ENCODE measurements around the gene FAM221B.
A peak's percentile ranks its signal among the peaks of the same experiment; 100 is the strongest.

FAM221B gene

GRCh38 chr9:35814841-35815543, 13.5 kb downstream of the FAM221B start, which contains the start of gene HINT2:
HINT2 (minus strand) TSS chr9:35815042; CDS start chr9:35814979, 63 bp downstream.
- DNase-seq = peak; percentile 99

- no peak for DNase-seq
Observed at GRCh38 chr9:35814106-35814840, 14.3 kb downstream of the FAM221B start.

GRCh38 chr9:35813434-35814105, 15.0 kb downstream of the FAM221B start:
- DNase-seq = no peak

GRCh38 chr9:35812025-35812602, 16.4 kb downstream of the FAM221B start, which contains the start of gene SPAG8:
SPAG8 (minus strand) TSS chr9:35812262; CDS start chr9:35812147, 115 bp downstream.
- DNase-seq = peak; percentile 92

- DNase-seq = no peak
Observed at GRCh38 chr9:35811381-35812024, 17.0 kb downstream of the FAM221B start.

- DNase-seq = no peak
Observed at GRCh38 chr9:35810122-35810521, 18.4 kb downstream of the FAM221B start.

- DNase-seq = no peak
Observed at GRCh38 chr9:35808433-35808832, 20.1 kb downstream of the FAM221B start.

- no peak for DNase-seq
Observed at GRCh38 chr9:35806101-35806500, 22.4 kb downstream of the FAM221B start.

GRCh38 chr9:35801328-35802128, 27.0 kb downstream of the FAM221B start:
- no peak for DNase-seq

- no peak for DNase-seq
Observed at GRCh38 chr9:35800530-35800929, 28.0 kb downstream of the FAM221B start.

GRCh38 chr9:35798658-35799374, 29.7 kb downstream of the FAM221B start:
- no peak for DNase-seq

- no peak for DNase-seq
Observed at GRCh38 chr9:35797311-35798109, 31.0 kb downstream of the FAM221B start.

- no peak for DNase-seq
Observed at GRCh38 chr9:35795695-35796094, 32.8 kb downstream of the FAM221B start.

GRCh38 chr9:35793461-35793860, 35.1 kb downstream of the FAM221B start:
- DNase-seq = no peak

- no peak for DNase-seq
Observed at GRCh38 chr9:35792826-35793225, 35.7 kb downstream of the FAM221B start.

GRCh38 chr9:35792024-35792813, 36.3 kb downstream of the FAM221B start:
- DNase-seq = no peak

GRCh38 chr9:35791297-35791921, 37.1 kb downstream of the FAM221B start, which contains the start of gene NPR2:
NPR2 (plus strand) TSS chr9:35791591; CDS start chr9:35792409, 818 bp downstream.
- DNase-seq = no peak

GRCh38 chr9:35790385-35791296, 37.9 kb downstream of the FAM221B start:
- peak; percentile 25 for DNase-seq
